ENCODE measurements around the gene DLGAP1.

Gene DLGAP1

DNA sequence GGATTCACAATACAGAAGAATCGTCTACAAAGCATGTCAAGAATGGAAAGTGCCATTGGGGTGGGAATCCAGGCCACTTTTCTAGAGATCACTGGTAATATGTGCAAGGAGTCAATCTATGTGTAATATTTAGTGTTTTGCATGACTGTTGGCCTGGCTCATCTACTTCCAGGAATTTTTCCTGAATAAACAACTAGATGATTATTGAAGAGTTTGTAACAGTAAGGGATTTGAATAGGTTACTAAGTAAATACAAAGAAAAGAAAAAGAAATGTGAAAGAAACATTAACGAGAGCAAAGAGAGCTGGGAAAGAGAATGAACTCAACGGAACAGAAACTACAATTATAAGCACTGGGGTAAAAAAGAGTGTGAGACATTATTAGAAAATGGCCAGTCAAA is 599.1 kb downstream of the DLGAP1 start:
- Histone ChIP-seq H3K27me3 (ENCODE audit: low read depth, low read length) (no peaks in the 10 kb centered on the region), H3K4me3 (ENCODE audit: low read depth in 1 of 2, low read length in 2 of 2) (no peak overlapping the region), H3K27ac (ENCODE audit: low read length) (no peak overlapping the region), H3K36me3 (ENCODE audit: control insufficient read depth in 1 of 2, insufficient read depth in 2 of 2, low read length in 2 of 2) (no peaks in the 10 kb centered on the region), H3K9me3 (ENCODE audit: control insufficient read depth in 1 of 2, low read length in 2 of 2) (no peaks in the 10 kb centered on the region), H3K4me1 (ENCODE audit: control insufficient read depth in 1 of 2, insufficient read depth in 2 of 2, low read length in 2 of 2) (no peaks in the 10 kb centered on the region)

DNA sequence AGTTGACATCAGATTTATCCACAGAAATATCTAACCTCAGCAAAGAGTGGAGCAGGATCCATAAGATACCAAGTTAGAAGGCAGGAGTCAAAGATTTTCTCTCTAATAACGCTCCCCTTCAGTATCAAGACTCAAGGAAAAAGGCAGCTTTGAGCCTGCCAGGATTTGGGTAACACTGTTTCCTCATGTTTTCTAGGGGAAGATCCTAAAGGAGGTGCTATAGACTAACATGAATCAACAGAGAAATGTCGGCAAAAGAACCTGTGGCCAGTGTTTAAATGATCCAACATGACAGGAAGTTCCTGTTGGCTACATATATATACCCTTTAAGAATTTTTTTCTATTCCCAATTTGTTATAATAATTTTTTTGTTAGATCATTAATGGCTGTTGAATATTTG is 602.8 kb downstream of the DLGAP1 start:
- H3K36me3 ChIP-seq (ENCODE audit: control insufficient read depth in 1 of 2, insufficient read depth in 2 of 2, low read length in 2 of 2), result no peaks in the 10 kb centered on the region
- H3K27me3 ChIP-seq (ENCODE audit: low read depth, low read length), result no peaks in the 10 kb centered on the region
- H3K27ac ChIP-seq (ENCODE audit: low read length), result no peak overlapping the region
- H3K4me3 ChIP-seq (ENCODE audit: low read depth in 1 of 2, low read length in 2 of 2), result no peak overlapping the region
- no peaks in the 10 kb centered on the region for H3K4me1 ChIP-seq (ENCODE audit: control insufficient read depth in 1 of 2, insufficient read depth in 2 of 2, low read length in 2 of 2)
- no peaks in the 10 kb centered on the region for H3K9me3 ChIP-seq (ENCODE audit: control insufficient read depth in 1 of 2, low read length in 2 of 2)

DNA sequence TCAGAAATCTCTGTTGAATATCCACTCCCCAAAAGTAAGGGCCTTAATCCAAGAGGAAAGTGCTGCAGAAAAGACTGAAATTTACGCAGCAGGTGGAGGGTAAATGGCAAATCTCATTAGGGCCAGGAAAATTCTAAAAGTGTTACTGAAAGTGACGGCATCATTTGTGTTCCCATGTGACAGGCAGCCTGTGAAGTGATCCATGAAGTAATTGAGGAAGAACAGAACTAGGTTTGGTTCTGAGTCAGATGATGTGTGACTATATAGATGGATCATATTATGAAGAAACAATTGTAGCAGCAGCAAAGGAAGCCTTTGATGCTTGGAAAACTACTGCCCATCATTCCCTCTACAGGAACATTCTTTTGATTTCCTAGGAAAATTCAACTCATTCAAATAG is 603.9 kb downstream of the DLGAP1 start:
- Histone ChIP-seq H3K27me3 (ENCODE audit: low read depth, low read length) (no peaks in the 10 kb centered on the region), H3K36me3 (ENCODE audit: control insufficient read depth in 1 of 2, insufficient read depth in 2 of 2, low read length in 2 of 2) (no peaks in the 10 kb centered on the region), H3K9me3 (ENCODE audit: control insufficient read depth in 1 of 2, low read length in 2 of 2) (no peaks in the 10 kb centered on the region), H3K4me1 (ENCODE audit: control insufficient read depth in 1 of 2, insufficient read depth in 2 of 2, low read length in 2 of 2) (no peaks in the 10 kb centered on the region), H3K4me3 (ENCODE audit: low read depth in 1 of 2, low read length in 2 of 2) (no peak overlapping the region), H3K27ac (ENCODE audit: low read length) (no peak overlapping the region)

DNA sequence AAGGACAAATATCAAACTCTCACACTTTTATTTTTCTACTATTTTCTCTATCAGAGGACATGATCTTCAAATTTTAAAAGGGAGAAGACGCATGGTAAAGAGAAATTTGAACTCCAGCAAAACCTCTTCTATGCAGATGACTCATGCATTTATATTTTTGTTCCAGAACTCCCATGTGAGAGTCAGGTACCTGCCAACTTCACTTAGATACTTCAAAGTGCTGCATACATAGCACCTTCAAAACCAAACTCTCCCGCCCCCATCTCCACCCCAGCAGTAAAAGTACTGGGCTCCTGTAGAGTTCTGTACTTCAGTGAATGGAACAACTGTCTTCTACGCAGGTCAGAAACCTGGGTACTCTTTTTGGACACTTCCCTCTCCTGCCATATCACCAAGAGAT is 606.8 kb downstream of the DLGAP1 start:
- no peaks in the 10 kb centered on the region for H3K4me1 ChIP-seq (ENCODE audit: control insufficient read depth in 1 of 2, insufficient read depth in 2 of 2, low read length in 2 of 2)
- H3K4me3 ChIP-seq (ENCODE audit: low read depth in 1 of 2, low read length in 2 of 2), result no peak overlapping the region
- no peak overlapping the region for H3K27ac ChIP-seq (ENCODE audit: low read length)
- H3K36me3 ChIP-seq (ENCODE audit: control insufficient read depth in 1 of 2, insufficient read depth in 2 of 2, low read length in 2 of 2), result no peaks in the 10 kb centered on the region
- H3K27me3 ChIP-seq (ENCODE audit: low read depth, low read length), result no peaks in the 10 kb centered on the region
- no peaks in the 10 kb centered on the region for H3K9me3 ChIP-seq (ENCODE audit: control insufficient read depth in 1 of 2, low read length in 2 of 2)

DNA sequence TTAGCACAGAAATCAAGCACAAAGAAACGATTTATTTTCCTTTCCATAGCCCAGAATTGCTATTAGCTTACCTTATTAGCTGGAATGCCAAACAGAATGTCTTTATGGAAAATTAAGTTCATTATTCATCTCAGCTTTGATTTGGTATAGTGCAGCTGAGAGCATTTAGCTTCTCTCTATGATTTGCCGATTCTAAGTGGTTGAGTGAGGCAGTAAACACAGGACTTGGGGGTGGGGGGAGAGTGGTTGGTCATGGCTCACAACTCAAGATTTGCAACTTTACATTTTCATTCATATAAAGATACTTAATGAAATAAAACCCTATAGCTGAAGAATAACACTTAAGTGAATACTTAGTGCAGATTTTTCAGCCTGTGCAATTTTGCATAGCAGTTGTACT is 609.9 kb downstream of the DLGAP1 start:
- no peak overlapping the region for H3K4me3 ChIP-seq (ENCODE audit: low read depth in 1 of 2, low read length in 2 of 2)
- no peaks in the 10 kb centered on the region for H3K9me3 ChIP-seq (ENCODE audit: control insufficient read depth in 1 of 2, low read length in 2 of 2)
- no peaks in the 10 kb centered on the region for H3K27me3 ChIP-seq (ENCODE audit: low read depth, low read length)
- no peaks in the 10 kb centered on the region for H3K36me3 ChIP-seq (ENCODE audit: control insufficient read depth in 1 of 2, insufficient read depth in 2 of 2, low read length in 2 of 2)
- no peak overlapping the region for H3K27ac ChIP-seq (ENCODE audit: low read length)
- no peaks in the 10 kb centered on the region for H3K4me1 ChIP-seq (ENCODE audit: control insufficient read depth in 1 of 2, insufficient read depth in 2 of 2, low read length in 2 of 2)

DNA sequence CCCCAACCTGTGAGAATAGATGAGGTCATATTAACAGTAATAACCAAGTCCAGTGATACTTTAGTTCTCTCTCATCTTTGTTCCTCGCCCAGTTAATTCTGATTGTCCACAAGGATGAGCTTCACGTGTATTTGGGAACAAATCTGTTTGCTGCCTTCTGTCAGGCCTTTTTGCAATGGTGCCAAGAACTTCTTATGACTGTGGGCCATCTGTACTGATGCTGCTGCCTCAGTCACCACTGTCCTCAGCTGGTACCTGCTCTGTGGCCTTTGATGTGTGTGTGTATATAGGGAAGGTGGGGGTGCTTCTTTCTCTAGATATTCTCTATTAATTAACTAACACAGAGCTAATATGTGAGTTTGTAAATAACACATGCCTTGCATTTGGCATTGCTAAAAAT is 612.3 kb downstream of the DLGAP1 start:
- Histone ChIP-seq H3K9me3 (ENCODE audit: control insufficient read depth in 1 of 2, low read length in 2 of 2) (no peaks in the 10 kb centered on the region), H3K4me1 (ENCODE audit: control insufficient read depth in 1 of 2, insufficient read depth in 2 of 2, low read length in 2 of 2) (no peaks in the 10 kb centered on the region), H3K36me3 (ENCODE audit: control insufficient read depth in 1 of 2, insufficient read depth in 2 of 2, low read length in 2 of 2) (no peaks in the 10 kb centered on the region), H3K27me3 (ENCODE audit: low read depth, low read length) (no peaks in the 10 kb centered on the region), H3K27ac (ENCODE audit: low read length) (no peak overlapping the region), H3K4me3 (ENCODE audit: low read depth in 1 of 2, low read length in 2 of 2) (no peak overlapping the region)

DNA sequence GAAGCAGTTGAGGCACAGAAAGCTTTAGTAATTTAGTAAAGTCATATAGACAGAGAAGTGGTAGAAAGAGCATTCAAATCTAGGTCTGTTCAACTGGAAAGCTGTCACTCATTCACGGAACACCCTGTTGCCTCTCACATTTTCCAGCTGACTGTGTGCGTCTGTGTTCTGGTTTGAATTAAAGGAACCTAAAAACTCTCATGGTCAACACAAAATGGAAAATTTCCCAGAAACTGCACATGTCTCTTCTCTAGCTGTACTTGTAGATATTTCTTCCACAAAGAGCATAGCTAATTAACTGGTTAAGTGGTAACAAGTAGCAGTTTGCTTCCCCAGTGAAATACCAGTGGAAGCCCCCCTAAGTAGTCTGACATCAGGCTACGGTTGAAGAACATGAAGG is 614.3 kb downstream of the DLGAP1 start:
- Histone ChIP-seq H3K27me3 (ENCODE audit: low read depth, low read length) (no peaks in the 10 kb centered on the region), H3K27ac (ENCODE audit: low read length) (no peak overlapping the region), H3K4me1 (ENCODE audit: control insufficient read depth in 1 of 2, insufficient read depth in 2 of 2, low read length in 2 of 2) (no peaks in the 10 kb centered on the region), H3K36me3 (ENCODE audit: control insufficient read depth in 1 of 2, insufficient read depth in 2 of 2, low read length in 2 of 2) (no peaks in the 10 kb centered on the region), H3K4me3 (ENCODE audit: low read depth in 1 of 2, low read length in 2 of 2) (no peak overlapping the region), H3K9me3 (ENCODE audit: control insufficient read depth in 1 of 2, low read length in 2 of 2) (no peaks in the 10 kb centered on the region)

DNA sequence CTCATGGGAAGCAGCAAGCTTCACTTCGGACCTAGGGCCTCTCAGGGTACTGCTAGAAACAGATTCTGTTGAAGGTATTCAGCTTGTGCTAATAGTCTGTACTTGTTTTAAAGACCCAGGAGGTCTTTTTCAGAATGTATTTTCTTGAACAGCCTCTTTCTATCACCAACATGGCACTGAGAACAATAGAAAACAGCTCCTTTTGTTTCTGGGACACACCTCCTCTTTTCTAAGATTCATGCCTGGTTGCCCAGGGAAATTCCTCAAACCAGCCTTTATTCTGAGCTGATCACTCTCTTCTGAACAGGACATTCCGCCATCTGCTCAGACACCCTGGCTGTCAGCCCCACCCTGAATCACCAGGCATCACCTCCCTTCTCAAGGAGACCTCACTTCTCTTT is 615.5 kb downstream of the DLGAP1 start:
- Histone ChIP-seq H3K36me3 (ENCODE audit: control insufficient read depth in 1 of 2, insufficient read depth in 2 of 2, low read length in 2 of 2) (no peaks in the 10 kb centered on the region), H3K4me1 (ENCODE audit: control insufficient read depth in 1 of 2, insufficient read depth in 2 of 2, low read length in 2 of 2) (no peaks in the 10 kb centered on the region)

DNA sequence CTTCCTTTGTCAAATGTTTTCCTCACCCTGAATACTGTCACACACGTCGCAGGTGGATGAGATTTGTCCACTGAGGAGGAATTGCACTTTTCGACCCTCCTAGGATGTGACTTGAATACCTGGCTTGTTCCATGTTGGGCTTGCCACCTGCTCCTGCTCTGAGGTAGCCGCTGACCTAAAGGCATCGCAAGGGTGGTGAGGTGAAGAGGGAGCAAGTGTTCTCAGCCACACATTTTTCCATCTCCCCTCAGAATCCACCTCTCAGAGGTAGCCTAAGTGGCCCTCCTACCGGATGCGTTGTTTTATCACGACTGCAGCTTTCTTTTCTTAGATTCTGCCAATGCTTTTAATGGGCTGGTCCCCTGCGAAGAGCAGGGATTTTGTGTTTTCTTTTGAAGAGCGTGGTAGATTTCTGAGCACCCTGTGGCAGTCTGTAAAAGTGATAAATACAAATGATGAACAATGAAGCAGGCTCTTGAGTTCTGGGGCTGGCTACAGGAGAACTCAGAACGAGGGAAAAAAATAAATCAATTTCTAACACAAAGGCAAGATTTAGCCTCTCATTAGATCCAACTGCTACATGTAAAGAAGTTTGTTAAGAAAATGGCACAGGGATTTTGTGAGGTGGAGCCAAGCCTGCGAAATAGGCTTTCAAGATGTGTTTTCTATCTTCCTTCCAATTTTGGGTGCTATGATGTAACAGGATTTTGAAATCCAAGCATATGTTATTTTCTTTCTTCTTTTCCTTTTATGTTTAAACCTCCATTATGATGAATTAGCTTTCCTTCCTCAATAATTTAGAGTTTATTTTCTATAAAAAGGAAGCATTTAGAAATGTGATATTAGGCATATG is 618.4 kb downstream of the DLGAP1 start:
- no peaks in the 10 kb centered on the region for H3K36me3 ChIP-seq (ENCODE audit: control insufficient read depth in 1 of 2, insufficient read depth in 2 of 2, low read length in 2 of 2)
- no peaks in the 10 kb centered on the region for H3K27me3 ChIP-seq (ENCODE audit: low read depth, low read length)
- no peak overlapping the region for H3K27ac ChIP-seq (ENCODE audit: low read length)

More for the DNA sequence above, 615.5 kb downstream of the DLGAP1 start:
- H3K9me3 ChIP-seq (ENCODE audit: control insufficient read depth in 1 of 2, low read length in 2 of 2), result no peaks in the 10 kb centered on the region
- no peak overlapping the region for H3K27ac ChIP-seq (ENCODE audit: low read length)
- H3K4me3 ChIP-seq (ENCODE audit: low read depth in 1 of 2, low read length in 2 of 2), result no peak overlapping the region
- no peaks in the 10 kb centered on the region for H3K27me3 ChIP-seq (ENCODE audit: low read depth, low read length)

DNA sequence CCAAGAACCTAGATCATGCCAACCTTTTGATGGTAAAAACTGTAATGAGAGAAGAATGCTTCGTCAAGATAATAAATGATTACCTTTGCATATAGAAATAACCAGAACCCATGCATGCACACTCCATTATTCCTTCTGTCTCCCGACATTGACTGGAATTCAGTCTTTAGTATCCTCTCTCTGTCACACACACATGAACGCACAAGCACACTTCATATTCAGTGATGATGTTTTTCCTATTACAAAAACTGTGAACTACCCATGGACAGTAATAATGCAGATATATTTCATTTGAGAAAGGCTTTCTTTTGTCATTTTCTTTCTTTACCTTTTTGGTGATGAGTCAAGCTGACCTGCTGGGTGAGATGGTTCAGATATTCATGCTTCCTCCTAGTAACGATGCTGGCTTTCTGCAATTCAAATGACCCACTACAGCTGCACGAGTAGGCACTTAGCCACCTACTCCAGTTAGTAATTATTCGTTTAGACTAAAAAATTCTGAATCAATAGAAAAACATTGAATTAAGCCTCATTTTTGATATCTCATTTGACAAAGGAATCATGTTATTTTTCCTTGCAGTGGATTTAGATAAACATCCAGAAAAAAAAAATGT is 623.0 kb downstream of the DLGAP1 start:
- Histone ChIP-seq H3K36me3 (ENCODE audit: control insufficient read depth in 1 of 2, insufficient read depth in 2 of 2, low read length in 2 of 2) (no peaks in the 10 kb centered on the region), H3K4me1 (ENCODE audit: control insufficient read depth in 1 of 2, insufficient read depth in 2 of 2, low read length in 2 of 2) (no peaks in the 10 kb centered on the region), H3K4me3 (ENCODE audit: low read depth in 1 of 2, low read length in 2 of 2) (no peak overlapping the region), H3K27ac (ENCODE audit: low read length) (no peak overlapping the region), H3K27me3 (ENCODE audit: low read depth, low read length) (no peaks in the 10 kb centered on the region), H3K9me3 (ENCODE audit: control insufficient read depth in 1 of 2, low read length in 2 of 2) (no peaks in the 10 kb centered on the region)

More for the DNA sequence above, 618.4 kb downstream of the DLGAP1 start:
- Histone ChIP-seq H3K4me1 (ENCODE audit: control insufficient read depth in 1 of 2, insufficient read depth in 2 of 2, low read length in 2 of 2) (no peaks in the 10 kb centered on the region), H3K4me3 (ENCODE audit: low read depth in 1 of 2, low read length in 2 of 2) (no peak overlapping the region), H3K9me3 (ENCODE audit: control insufficient read depth in 1 of 2, low read length in 2 of 2) (no peaks in the 10 kb centered on the region)

DNA sequence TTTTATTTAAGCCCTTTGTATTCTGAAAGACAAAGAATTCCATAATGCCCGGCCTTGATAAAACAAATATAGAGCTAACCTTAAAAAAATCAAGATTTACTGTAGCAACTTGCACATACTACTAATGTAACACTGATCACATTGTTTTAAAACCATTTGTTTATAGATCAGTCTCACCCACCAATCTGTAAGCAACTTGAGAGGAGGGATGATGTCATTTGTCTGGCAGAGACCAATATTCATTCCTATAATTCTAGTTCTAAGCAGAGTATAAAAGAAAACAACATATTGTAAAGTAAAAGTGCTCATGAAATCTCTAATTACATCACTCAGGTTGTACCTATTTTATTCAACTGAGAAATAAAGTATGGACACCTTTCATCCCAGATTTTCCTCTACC is 624.5 kb downstream of the DLGAP1 start:
- H3K4me1 ChIP-seq (ENCODE audit: control insufficient read depth in 1 of 2, insufficient read depth in 2 of 2, low read length in 2 of 2), result no peaks in the 10 kb centered on the region
- no peaks in the 10 kb centered on the region for H3K27me3 ChIP-seq (ENCODE audit: low read depth, low read length)
- H3K36me3 ChIP-seq (ENCODE audit: control insufficient read depth in 1 of 2, insufficient read depth in 2 of 2, low read length in 2 of 2), result no peaks in the 10 kb centered on the region
- no peak overlapping the region for H3K27ac ChIP-seq (ENCODE audit: low read length)
- no peaks in the 10 kb centered on the region for H3K9me3 ChIP-seq (ENCODE audit: control insufficient read depth in 1 of 2, low read length in 2 of 2)
- H3K4me3 ChIP-seq (ENCODE audit: low read depth in 1 of 2, low read length in 2 of 2), result no peak overlapping the region

Data from muscle layer of duodenum (tissue), 2 donors.